ENCODE results near the gene NTM. TPM values are rescaled to one million over a fixed set of nuclear protein-coding genes. Genes with fewer than 3 reads are reported as not detected.
"Not testable (repeated sequence)": the region's sequence is repeated elsewhere in the genome, so short reads cannot be mapped to it uniquely, and the experiment has no call there.

The NTM gene
- total RNA-seq, 2 donors from 2014 or later, result 1.7 to 3.6 TPM

GRCh38 chr11:132062541-132062940 lies 692.1 kb downstream of the NTM start:
- H3K4me1 Mint-ChIP-seq, result no peaks in the 10 kb centered on the region
- no peak overlapping the region for H3K9ac ChIP-seq (ENCODE audit: extremely low read depth, low read length, poor library complexity, severe bottlenecking)
- H3K36me3 ChIP-seq (ENCODE audit: control insufficient read depth, insufficient read depth, low read length), result no peaks in the 10 kb centered on the region

GRCh38 chr11:132064987-132065620 lies 694.7 kb downstream of the NTM start:
- Histone ChIP-seq H3K4me1 (ENCODE audit: control insufficient read depth, insufficient read depth, low read length) (no peaks in the 10 kb centered on the region), H3K36me3 (ENCODE audit: control insufficient read depth, insufficient read depth, low read length) (no peaks in the 10 kb centered on the region), H3K9ac (ENCODE audit: extremely low read depth, low read length, poor library complexity, severe bottlenecking) (no peak overlapping the region), H3K27ac (ENCODE audit: low read depth, low read length) (no peak overlapping the region), H3K27me3 (ENCODE audit: control insufficient read depth, insufficient read depth, low read length, poor library complexity, severe bottlenecking) (no peaks in the 10 kb centered on the region), H3K9me3 (ENCODE audit: control insufficient read depth, low read length) (no peaks in the 10 kb centered on the region), H3K4me3 (ENCODE audit: low read length) (no peak overlapping the region)
- no peak for DNase-seq
- Mint-ChIP-seq H3K27me3 (ENCODE audit: insufficient read depth) (no peaks in the 10 kb centered on the region), H3K4me1 (no peaks in the 10 kb centered on the region), H3K4me3 (no peak overlapping the region), H3K36me3 (ENCODE audit: low read depth) (no peaks in the 10 kb centered on the region), H3K9me3 (peaks cover 13% of the 10 kb centered on the region), H3K27ac (no peak overlapping the region)
- 90 to 100% methylated on average over 1 to 3 of the region's 4 CpGs for WGBS, 2 experiments (ENCODE audit: insufficient coverage in 1 of 2, insufficient read length in 1 of 2)
- TF ChIP-seq CTCF (conservative IDR thresholded peaks at IDR 0.05), result no peak

More at GRCh38 chr11:132062541-132062940, 692.1 kb downstream of the NTM start:
- 98 to 100% methylated on average over 1 to 2 of the region's 2 CpGs for WGBS, 2 experiments (ENCODE audit: insufficient coverage in 1 of 2, insufficient read length in 1 of 2)
- Mint-ChIP-seq H3K27ac (no peak overlapping the region), H3K36me3 (ENCODE audit: low read depth) (no peaks in the 10 kb centered on the region), H3K27me3 (ENCODE audit: insufficient read depth) (no peaks in the 10 kb centered on the region), H3K4me3 (no peak overlapping the region), H3K9me3 (peaks cover 3% of the 10 kb centered on the region)
- DNase-seq, result no peak
- Histone ChIP-seq H3K27me3 (ENCODE audit: control insufficient read depth, insufficient read depth, low read length, poor library complexity, severe bottlenecking) (no peaks in the 10 kb centered on the region), H3K27ac (ENCODE audit: low read depth, low read length) (no peak overlapping the region), H3K4me1 (ENCODE audit: control insufficient read depth, insufficient read depth, low read length) (no peaks in the 10 kb centered on the region), H3K9me3 (ENCODE audit: control insufficient read depth, low read length) (no peaks in the 10 kb centered on the region), H3K4me3 (ENCODE audit: low read length) (no peak overlapping the region)
- no peak for TF ChIP-seq CTCF (conservative IDR thresholded peaks at IDR 0.05)

GRCh38 chr11:132068556-132068955 lies 698.1 kb downstream of the NTM start:
- Mint-ChIP-seq H3K27me3 (ENCODE audit: insufficient read depth) (no peaks in the 10 kb centered on the region), H3K9me3 (peaks cover 13% of the 10 kb centered on the region), H3K36me3 (ENCODE audit: low read depth) (no peaks in the 10 kb centered on the region), H3K4me1 (peaks cover 8% of the 10 kb centered on the region), H3K4me3 (no peak overlapping the region), H3K27ac (no peak overlapping the region)
- H3K9me3 ChIP-seq (ENCODE audit: control insufficient read depth, low read length), result no peaks in the 10 kb centered on the region
- no peak for DNase-seq
- no peaks in the 10 kb centered on the region for H3K27me3 ChIP-seq (ENCODE audit: control insufficient read depth, insufficient read depth, low read length, poor library complexity, severe bottlenecking)
- TF ChIP-seq CTCF (conservative IDR thresholded peaks at IDR 0.05), result no peak
- no peak overlapping the region for H3K27ac ChIP-seq (ENCODE audit: low read depth, low read length)
- no peaks in the 10 kb centered on the region for H3K36me3 ChIP-seq (ENCODE audit: control insufficient read depth, insufficient read depth, low read length)
- H3K9ac ChIP-seq (ENCODE audit: extremely low read depth, low read length, poor library complexity, severe bottlenecking), result no peak overlapping the region
- no peak overlapping the region for H3K4me3 ChIP-seq (ENCODE audit: low read length)
- H3K4me1 ChIP-seq (ENCODE audit: control insufficient read depth, insufficient read depth, low read length), result no peaks in the 10 kb centered on the region

- not testable (repeated sequence) for H3K9me3 ChIP-seq (ENCODE audit: control insufficient read depth, low read length); H3K4me3 Mint-ChIP-seq; DNase-seq; H3K27ac Mint-ChIP-seq; H3K4me1 Mint-ChIP-seq; H3K9ac ChIP-seq (ENCODE audit: extremely low read depth, low read length, poor library complexity, severe bottlenecking); H3K27me3 ChIP-seq (ENCODE audit: control insufficient read depth, insufficient read depth, low read length, poor library complexity, severe bottlenecking); H3K27ac ChIP-seq (ENCODE audit: low read depth, low read length); H3K4me1 ChIP-seq (ENCODE audit: control insufficient read depth, insufficient read depth, low read length); H3K4me3 ChIP-seq (ENCODE audit: low read length); H3K27me3 Mint-ChIP-seq (ENCODE audit: insufficient read depth); H3K36me3 Mint-ChIP-seq (ENCODE audit: low read depth); H3K36me3 ChIP-seq (ENCODE audit: control insufficient read depth, insufficient read depth, low read length)
- peaks cover 13% of the 10 kb centered on the region for H3K9me3 Mint-ChIP-seq
- WGBS, 2 experiments (ENCODE audit: insufficient coverage in 1 of 2, insufficient read length in 1 of 2), result 89 to 95% methylated on average over 14 to 15 of the region's 15 CpGs
Observed at GRCh38 chr11:132069593-132069992, 699.2 kb downstream of the NTM start.

- H3K36me3 ChIP-seq (ENCODE audit: control insufficient read depth, insufficient read depth, low read length); H3K27me3 ChIP-seq (ENCODE audit: control insufficient read depth, insufficient read depth, low read length, poor library complexity, severe bottlenecking); H3K4me3 Mint-ChIP-seq; DNase-seq; H3K36me3 Mint-ChIP-seq (ENCODE audit: low read depth); H3K27ac Mint-ChIP-seq; H3K4me1 Mint-ChIP-seq; H3K4me1 ChIP-seq (ENCODE audit: control insufficient read depth, insufficient read depth, low read length); H3K27me3 Mint-ChIP-seq (ENCODE audit: insufficient read depth); H3K27ac ChIP-seq (ENCODE audit: low read depth, low read length); H3K4me3 ChIP-seq (ENCODE audit: low read length); H3K9ac ChIP-seq (ENCODE audit: extremely low read depth, low read length, poor library complexity, severe bottlenecking); H3K9me3 ChIP-seq (ENCODE audit: control insufficient read depth, low read length): not testable (repeated sequence)
- 92% methylated on average over 12 of the region's 17 CpGs; no CpG with 5 or more reads in 1 of the 2 experiments for WGBS, 2 experiments (ENCODE audit: insufficient coverage in 1 of 2, insufficient read length in 1 of 2)
- H3K9me3 Mint-ChIP-seq, result peaks cover 13% of the 10 kb centered on the region
Observed at GRCh38 chr11:132070907-132071306, 700.5 kb downstream of the NTM start.
